ENCODE measurements around the gene CPLANE1. TPM values are rescaled to one million over a fixed set of nuclear protein-coding genes. Genes with fewer than 3 reads are reported as not detected.

CPLANE1 gene
- total RNA-seq, 1 experiment from 2014 or later, result 15.3 TPM

GRCh38 chr5:37165761-37166160 is 83.4 kb downstream of the CPLANE1 start:
- Mint-ChIP-seq H3K4me1 (ENCODE audit: low read depth, unreplicated experiment) (peaks cover 10% of the 10 kb centered on the region), H3K36me3 (ENCODE audit: insufficient read depth, unreplicated experiment) (peaks cover 16% of the 10 kb centered on the region), H3K27ac (ENCODE audit: unreplicated experiment) (no peak overlapping the region), H3K4me3 (ENCODE audit: unreplicated experiment) (no peak overlapping the region), H3K9me3 (ENCODE audit: unreplicated experiment) (no peaks in the 10 kb centered on the region), H3K27me3 (ENCODE audit: insufficient read depth, unreplicated experiment) (no peaks in the 10 kb centered on the region)
- Histone ChIP-seq H3K9me3 (no peaks in the 10 kb centered on the region), H3K27me3 (replicated peaks; ENCODE audit: control insufficient read depth, insufficient read depth, low read length) (no peaks in the 10 kb centered on the region), H3K4me3 (ENCODE audit: low read depth, low read length) (no peak overlapping the region), H3K4me1 (peaks cover 7% of the 10 kb centered on the region), H3K36me3 (ENCODE audit: control insufficient read depth, insufficient read depth, low read length) (no peaks in the 10 kb centered on the region; the same call in 1 of the 2 replicates)
- no TSS peak for BruUV-seq (replicated peaks)
- intact Hi-C loops (cut with micrococcal nuclease; ENCODE audit: unreplicated experiment), result no loop called here
- no peak for TF ChIP-seq CTCF (IDR thresholded peaks at IDR 0.05; ENCODE audit: insufficient read depth in 1 of 2, low read depth in 1 of 2, low read length in 1 of 2, severe bottlenecking in 1 of 2, unreplicated experiment in 1 of 2)
- ChIA-PET CTCF (no interaction called here), POLR2A (no interaction called here)
- DNase-seq, result no peak

- H3K27me3 Mint-ChIP-seq (ENCODE audit: insufficient read depth, unreplicated experiment), result no peaks in the 10 kb centered on the region
- intact Hi-C loops (cut with micrococcal nuclease; ENCODE audit: unreplicated experiment), result no loop called here
- H3K4me1 Mint-ChIP-seq (ENCODE audit: low read depth, unreplicated experiment), result no peaks in the 10 kb centered on the region
- DNase-seq, result no peak
- no TSS peak for BruUV-seq (replicated peaks)
- Histone ChIP-seq H3K27me3 (replicated peaks; ENCODE audit: control insufficient read depth, insufficient read depth, low read length) (no peaks in the 10 kb centered on the region), H3K36me3 (ENCODE audit: control insufficient read depth, insufficient read depth, low read length) (no peaks in the 10 kb centered on the region; the same call in 1 of the 2 replicates), H3K4me1 (no peaks in the 10 kb centered on the region), H3K4me3 (ENCODE audit: low read depth, low read length) (no peak overlapping the region), H3K9me3 (no peaks in the 10 kb centered on the region)
- ChIA-PET CTCF (no interaction called here), POLR2A (interaction anchor here (0.7 kb wide), 1 partner anchor 84 kb away, joined by 3 read pairs; no protein-coding TSS in a partner anchor)
- TF ChIP-seq CTCF (IDR thresholded peaks at IDR 0.05; ENCODE audit: insufficient read depth in 1 of 2, low read depth in 1 of 2, low read length in 1 of 2, severe bottlenecking in 1 of 2, unreplicated experiment in 1 of 2), result no peak
- H3K27ac Mint-ChIP-seq (ENCODE audit: unreplicated experiment), result no peak overlapping the region
- no peak overlapping the region for H3K4me3 Mint-ChIP-seq (ENCODE audit: unreplicated experiment)
- H3K9me3 Mint-ChIP-seq (ENCODE audit: unreplicated experiment), result no peaks in the 10 kb centered on the region
- H3K36me3 Mint-ChIP-seq (ENCODE audit: insufficient read depth, unreplicated experiment), result peaks cover 11% of the 10 kb centered on the region
These were observed 95.5 kb downstream of the CPLANE1 start for GRCh38 chr5:37153661-37154060.

- no peaks in the 10 kb centered on the region for H3K27me3 Mint-ChIP-seq (ENCODE audit: insufficient read depth, unreplicated experiment)
- Histone ChIP-seq H3K9me3 (peaks cover 6% of the 10 kb centered on the region; the same call in 1 of the 2 replicates), H3K27me3 (replicated peaks; ENCODE audit: control insufficient read depth, insufficient read depth, low read length) (no peaks in the 10 kb centered on the region), H3K4me3 (ENCODE audit: low read depth, low read length) (no peak overlapping the region), H3K36me3 (ENCODE audit: control insufficient read depth, insufficient read depth, low read length) (no peaks in the 10 kb centered on the region; the same call in 1 of the 2 replicates), H3K4me1 (no peaks in the 10 kb centered on the region)
- H3K4me1 Mint-ChIP-seq (ENCODE audit: low read depth, unreplicated experiment), result no peaks in the 10 kb centered on the region
- no peak for DNase-seq
- peaks cover 17% of the 10 kb centered on the region for H3K36me3 Mint-ChIP-seq (ENCODE audit: insufficient read depth, unreplicated experiment)
- H3K9me3 Mint-ChIP-seq (ENCODE audit: unreplicated experiment), result peaks cover 12% of the 10 kb centered on the region
- no peak for TF ChIP-seq CTCF (IDR thresholded peaks at IDR 0.05; ENCODE audit: insufficient read depth in 1 of 2, low read depth in 1 of 2, low read length in 1 of 2, severe bottlenecking in 1 of 2, unreplicated experiment in 1 of 2)
- ChIA-PET POLR2A (no interaction called here), CTCF (no interaction called here)
- H3K4me3 Mint-ChIP-seq (ENCODE audit: unreplicated experiment), result no peak overlapping the region
- intact Hi-C loops (cut with micrococcal nuclease; ENCODE audit: unreplicated experiment), result no loop called here
- H3K27ac Mint-ChIP-seq (ENCODE audit: unreplicated experiment), result no peak overlapping the region
- no TSS peak for BruUV-seq (replicated peaks)
These were observed 102.3 kb downstream of the CPLANE1 start for GRCh38 chr5:37146896-37147295.
